NCI-H526 treated with DMSO at 0.1 percent for 48 hours (cell line): Measurements from ENCODE around the gene KLK7.

Experiments
- DNase-seq: peaks from one replicate; lab custom pipeline; 2025; lab: John Stamatoyannopoulos, UW

The KLK7 gene

GRCh38 chr19:50983625-50984292 is at the start of gene KLK7:
Gene KLK7 (minus strand): TSS chr19:50983917. CDS start chr19:50982399, 1,518 bp downstream.
- no peak for DNase-seq

GRCh38 chr19:51031880-51032225 is 48.1 kb upstream of the KLK7 start:
- DNase-seq: no peak

GRCh38 chr19:51031220-51031879 is 47.6 kb upstream of the KLK7 start:
- DNase-seq: no peak

- DNase-seq: no peak
Observed at GRCh38 chr19:51030631-51031030, 46.9 kb upstream of the KLK7 start.

- DNase-seq: no peak
Observed at GRCh38 chr19:51029718-51030117, 46.0 kb upstream of the KLK7 start.

GRCh38 chr19:51027873-51028272 is 44.2 kb upstream of the KLK7 start:
- DNase-seq: no peak

GRCh38 chr19:51027126-51027806 is 43.5 kb upstream of the KLK7 start:
- no peak for DNase-seq

- no peak for DNase-seq
Observed at GRCh38 chr19:51026554-51026831, 42.8 kb upstream of the KLK7 start, which contains the start of gene KLK11. Gene KLK11 (minus strand): TSS chr19:51026616. CDS start chr19:51025631, 985 bp downstream.

GRCh38 chr19:51025809-51026553 is 42.3 kb upstream of the KLK7 start:
- no peak for DNase-seq

GRCh38 chr19:51025401-51025800 is 41.7 kb upstream of the KLK7 start:
- DNase-seq: no peak

GRCh38 chr19:51024924-51025323 is 41.2 kb upstream of the KLK7 start:
- no peak for DNase-seq

GRCh38 chr19:51023946-51024345 is 40.2 kb upstream of the KLK7 start:
- DNase-seq: no peak

GRCh38 chr19:51022526-51022925 is 38.8 kb upstream of the KLK7 start:
- no peak for DNase-seq

- DNase-seq: peak; percentile 81
Observed at GRCh38 chr19:51020988-51021651, 37.4 kb upstream of the KLK7 start.

- no peak for DNase-seq
Observed at GRCh38 chr19:51019544-51019925, 35.8 kb upstream of the KLK7 start, which contains the start of gene KLK10. Gene KLK10 (minus strand): TSS chr19:51019709. CDS start chr19:51019130, 579 bp downstream.

GRCh38 chr19:51018745-51019543 is 35.2 kb upstream of the KLK7 start:
- DNase-seq: no peak

GRCh38 chr19:51016798-51017683 is 33.3 kb upstream of the KLK7 start:
- peak; percentile 57 for DNase-seq

- DNase-seq: no peak
Observed at GRCh38 chr19:51015691-51016267, 32.1 kb upstream of the KLK7 start.

GRCh38 chr19:51014242-51014641 is 30.5 kb upstream of the KLK7 start:
- DNase-seq: no peak

- DNase-seq: no peak
Observed at GRCh38 chr19:51012661-51013190, 29.0 kb upstream of the KLK7 start.
